GM12892 (cell line): ENCODE data around the gene MCM7.

Experiments
- POLR2A ChIP-seq: IDR thresholded peaks from 2 replicates; pipeline ENCODE4 v1.6.1; 2011; ENCODE audit warnings: low read depth, low read length, control low read depth
- POLR2AphosphoS5 ChIP-seq: IDR thresholded peaks from 2 replicates; pipeline ENCODE4 v1.6.1; 2011; ENCODE audit warnings: low read depth, low read length, control low read depth
- TAF1 ChIP-seq: IDR thresholded peaks from 2 replicates; pipeline ENCODE4 v1.6.1; 2011; ENCODE audit warnings: low read depth, mild to moderate bottlenecking, control low read depth, low read length, borderline replicate concordance

DNA sequence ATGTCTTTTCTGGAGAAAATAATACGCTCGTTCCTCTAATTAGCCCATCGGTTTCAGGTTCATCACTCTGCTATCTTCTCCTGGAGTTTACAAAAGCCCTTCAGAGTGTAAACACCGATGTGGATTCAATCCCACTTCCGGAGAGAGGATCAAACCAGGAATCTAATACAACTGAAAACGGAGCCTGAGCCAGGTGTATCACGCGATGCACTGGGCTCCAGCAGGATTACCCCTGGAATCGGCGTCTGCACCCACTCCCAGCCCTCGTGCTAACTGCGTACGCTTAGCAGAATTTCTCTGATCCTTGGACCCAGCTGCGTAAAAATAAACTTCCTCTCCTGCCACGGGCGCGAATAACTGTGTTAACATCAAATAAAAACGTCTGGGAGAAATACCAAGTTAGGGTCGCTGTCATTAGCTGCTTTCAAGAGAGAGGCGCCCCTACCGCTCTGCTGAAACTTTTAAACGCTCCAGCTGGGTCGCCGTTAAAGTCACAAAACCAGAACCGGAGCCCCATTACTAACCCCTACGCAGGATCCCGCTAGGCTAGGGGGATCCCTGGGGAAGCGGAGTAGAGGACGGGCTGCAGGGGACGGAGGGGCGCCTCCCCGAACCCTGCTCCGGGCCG lies 20.2 kb downstream of the MCM7 start:
- TF ChIP-seq POLR2A (no peak), POLR2AphosphoS5 (no peak), TAF1 (no peak)
